ENCODE measurements around the gene CD99L2.

The CD99L2 gene

DNA sequence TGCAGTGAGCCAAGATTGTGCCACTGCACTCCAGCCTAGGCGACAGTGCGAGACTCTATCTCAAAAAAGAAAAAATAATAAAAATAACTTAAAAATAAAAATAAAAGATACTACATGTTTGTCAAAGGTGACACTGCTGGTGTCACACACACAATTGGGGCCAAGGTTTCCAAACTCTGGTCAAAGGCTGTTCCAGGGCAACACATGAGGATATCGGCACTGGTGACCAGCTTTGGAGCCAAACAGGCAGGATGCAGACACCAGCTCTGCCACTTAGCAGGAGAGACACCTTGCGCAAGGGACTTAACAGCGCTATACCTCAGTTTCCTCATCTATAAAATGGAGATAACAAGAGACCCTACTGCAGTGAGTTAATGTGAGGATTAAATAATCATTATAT lies 52.3 kb downstream of the CD99L2 start:
- Histone ChIP-seq H3K36me3 (ENCODE audit: insufficient read depth, low read length) (no peaks in the 10 kb centered on the region), H3K9me2 (replicated peaks; ENCODE audit: low read depth, low read length) (no peaks in the 10 kb centered on the region), H3K27me3 (ENCODE audit: insufficient read depth, low read length, poor library complexity, severe bottlenecking) (no peaks in the 10 kb centered on the region), H3K79me2 (ENCODE audit: insufficient read depth, low read length) (no peaks in the 10 kb centered on the region), H3K9me3 (ENCODE audit: insufficient read depth, low read depth, low read length) (no peaks in the 10 kb centered on the region), H4K20me1 (ENCODE audit: insufficient read depth, low read length, poor library complexity, severe bottlenecking) (no peaks in the 10 kb centered on the region), H2AFZ (ENCODE audit: low read length) (no peak overlapping the region), H3K4me3 (ENCODE audit: low read length, poor library complexity, severe bottlenecking) (no peak overlapping the region), H3F3A (ENCODE audit: low read depth) (no peaks in the 10 kb centered on the region), H3K9ac (ENCODE audit: low read depth, low read length, poor library complexity, severe bottlenecking) (no peak overlapping the region), H3K4me2 (ENCODE audit: low read depth, low read length, poor library complexity, severe bottlenecking) (no peak overlapping the region), H3K4me1 (ENCODE audit: insufficient read depth, low read length, poor library complexity, severe bottlenecking) (no peaks in the 10 kb centered on the region)
- TF ChIP-seq EZH2phosphoT487 (IDR thresholded peaks at IDR 0.05; ENCODE audit: borderline replicate concordance), result no peak
- TF ChIP-seq, protein P1, sequence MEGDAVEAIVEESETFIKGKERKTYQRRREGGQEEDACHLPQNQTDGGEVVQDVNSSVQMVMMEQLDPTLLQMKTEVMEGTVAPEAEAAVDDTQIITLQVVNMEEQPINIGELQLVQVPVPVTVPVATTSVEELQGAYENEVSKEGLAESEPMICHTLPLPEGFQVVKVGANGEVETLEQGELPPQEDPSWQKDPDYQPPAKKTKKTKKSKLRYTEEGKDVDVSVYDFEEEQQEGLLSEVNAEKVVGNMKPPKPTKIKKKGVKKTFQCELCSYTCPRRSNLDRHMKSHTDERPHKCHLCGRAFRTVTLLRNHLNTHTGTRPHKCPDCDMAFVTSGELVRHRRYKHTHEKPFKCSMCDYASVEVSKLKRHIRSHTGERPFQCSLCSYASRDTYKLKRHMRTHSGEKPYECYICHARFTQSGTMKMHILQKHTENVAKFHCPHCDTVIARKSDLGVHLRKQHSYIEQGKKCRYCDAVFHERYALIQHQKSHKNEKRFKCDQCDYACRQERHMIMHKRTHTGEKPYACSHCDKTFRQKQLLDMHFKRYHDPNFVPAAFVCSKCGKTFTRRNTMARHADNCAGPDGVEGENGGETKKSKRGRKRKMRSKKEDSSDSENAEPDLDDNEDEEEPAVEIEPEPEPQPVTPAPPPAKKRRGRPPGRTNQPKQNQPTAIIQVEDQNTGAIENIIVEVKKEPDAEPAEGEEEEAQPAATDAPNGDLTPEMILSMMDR (conservative IDR thresholded peaks at IDR 0.05; ENCODE audit: low read length), result no peak

DNA sequence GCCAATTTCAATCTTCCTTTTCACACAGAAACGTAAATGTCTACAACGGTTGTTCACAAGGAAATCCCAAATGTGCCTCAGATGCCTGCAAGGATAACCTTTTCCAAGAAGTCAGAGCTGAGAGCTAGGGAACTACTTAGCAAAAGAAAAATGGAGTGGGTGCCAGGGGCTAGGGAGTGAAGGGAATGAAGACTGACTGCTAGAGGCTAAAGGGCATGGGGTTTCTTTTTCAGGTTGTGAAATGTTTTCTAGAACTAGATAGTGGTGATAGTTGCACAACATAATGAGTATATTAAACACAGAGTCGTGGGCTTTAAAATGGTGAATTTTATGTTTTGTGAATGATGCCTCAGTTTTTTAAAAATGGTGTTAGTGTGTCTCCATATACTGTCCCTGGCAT lies 53.4 kb downstream of the CD99L2 start:
- no peaks in the 10 kb centered on the region for H3K9me2 ChIP-seq (replicated peaks; ENCODE audit: low read depth, low read length)
- H4K20me1 ChIP-seq (ENCODE audit: insufficient read depth, low read length, poor library complexity, severe bottlenecking), result no peaks in the 10 kb centered on the region
- no peaks in the 10 kb centered on the region for H3K27me3 ChIP-seq (ENCODE audit: insufficient read depth, low read length, poor library complexity, severe bottlenecking)
- no peak overlapping the region for H2AFZ ChIP-seq (ENCODE audit: low read length)
- H3K36me3 ChIP-seq (ENCODE audit: insufficient read depth, low read length), result no peaks in the 10 kb centered on the region
- H3K4me3 ChIP-seq (ENCODE audit: low read length, poor library complexity, severe bottlenecking), result no peak overlapping the region
- H3K9me3 ChIP-seq (ENCODE audit: insufficient read depth, low read depth, low read length), result no peaks in the 10 kb centered on the region
- H3K4me2 ChIP-seq (ENCODE audit: low read depth, low read length, poor library complexity, severe bottlenecking), result no peak overlapping the region
- H3F3A ChIP-seq (ENCODE audit: low read depth), result no peaks in the 10 kb centered on the region
- no peaks in the 10 kb centered on the region for H3K4me1 ChIP-seq (ENCODE audit: insufficient read depth, low read length, poor library complexity, severe bottlenecking)
- no peaks in the 10 kb centered on the region for H3K79me2 ChIP-seq (ENCODE audit: insufficient read depth, low read length)
- TF ChIP-seq, protein P1 (conservative IDR thresholded peaks at IDR 0.05; ENCODE audit: low read length), result no peak
- TF ChIP-seq EZH2phosphoT487 (IDR thresholded peaks at IDR 0.05; ENCODE audit: borderline replicate concordance), result no peak
- no peak overlapping the region for H3K9ac ChIP-seq (ENCODE audit: low read depth, low read length, poor library complexity, severe bottlenecking)

DNA sequence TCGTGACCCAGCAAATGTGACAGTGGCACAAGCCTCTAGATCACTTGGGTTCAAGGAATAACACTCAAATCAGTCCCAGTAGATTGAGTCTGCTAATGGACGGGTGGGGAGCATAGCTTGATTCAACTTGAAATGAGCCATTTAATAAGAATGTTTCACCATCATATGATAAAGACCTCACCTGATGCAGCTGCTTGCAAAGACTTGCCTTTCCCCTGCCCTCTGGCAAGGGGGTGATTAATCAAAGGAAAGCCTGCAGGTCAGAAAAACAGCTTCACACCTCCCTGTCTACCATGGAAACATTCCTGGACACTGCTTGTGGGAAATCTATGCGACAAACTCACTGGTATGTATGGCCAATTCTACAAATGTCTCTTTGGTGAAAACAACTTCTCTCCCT lies 54.5 kb downstream of the CD99L2 start:
- Histone ChIP-seq H4K20me1 (ENCODE audit: insufficient read depth, low read length, poor library complexity, severe bottlenecking) (no peaks in the 10 kb centered on the region), H3K27me3 (ENCODE audit: insufficient read depth, low read length, poor library complexity, severe bottlenecking) (no peaks in the 10 kb centered on the region), H3F3A (ENCODE audit: low read depth) (no peaks in the 10 kb centered on the region), H3K4me3 (ENCODE audit: low read length, poor library complexity, severe bottlenecking) (no peak overlapping the region), H2AFZ (ENCODE audit: low read length) (no peak overlapping the region), H3K9me3 (ENCODE audit: insufficient read depth, low read depth, low read length) (no peaks in the 10 kb centered on the region), H3K9ac (ENCODE audit: low read depth, low read length, poor library complexity, severe bottlenecking) (no peak overlapping the region), H3K4me2 (ENCODE audit: low read depth, low read length, poor library complexity, severe bottlenecking) (no peak overlapping the region), H3K9me2 (replicated peaks; ENCODE audit: low read depth, low read length) (no peaks in the 10 kb centered on the region), H3K4me1 (ENCODE audit: insufficient read depth, low read length, poor library complexity, severe bottlenecking) (no peaks in the 10 kb centered on the region), H3K79me2 (ENCODE audit: insufficient read depth, low read length) (no peaks in the 10 kb centered on the region), H3K36me3 (ENCODE audit: insufficient read depth, low read length) (no peaks in the 10 kb centered on the region)
- TF ChIP-seq EZH2phosphoT487 (IDR thresholded peaks at IDR 0.05; ENCODE audit: borderline replicate concordance), result no peak
- TF ChIP-seq, protein P1 (conservative IDR thresholded peaks at IDR 0.05; ENCODE audit: low read length), result no peak

Data from Loucy (cell line).